DMS53 treated with DMSO at 0.1 percent for 48 hours (cell line): ENCODE measurements around the gene CFAP97.
"Not testable (repeated sequence)": the region's sequence is repeated elsewhere in the genome, so short reads cannot be mapped to it uniquely, and the experiment has no call there.

Source experiments
- DNase-seq: peaks from one replicate; lab custom pipeline; 2025; ENCODE audit not compliant: unreplicated experiment; lab: John Stamatoyannopoulos, UW

The CFAP97 gene

GRCh38 chr4:185201977-185202962, 1.5 kb downstream of the CFAP97 start:
- no peak for DNase-seq

- DNase-seq: not testable (repeated sequence)
These were observed 5.6 kb downstream of the CFAP97 start for GRCh38 chr4:185198189-185198588.

GRCh38 chr4:185196437-185196836, 7.4 kb downstream of the CFAP97 start:
- DNase-seq: no peak

DNA sequence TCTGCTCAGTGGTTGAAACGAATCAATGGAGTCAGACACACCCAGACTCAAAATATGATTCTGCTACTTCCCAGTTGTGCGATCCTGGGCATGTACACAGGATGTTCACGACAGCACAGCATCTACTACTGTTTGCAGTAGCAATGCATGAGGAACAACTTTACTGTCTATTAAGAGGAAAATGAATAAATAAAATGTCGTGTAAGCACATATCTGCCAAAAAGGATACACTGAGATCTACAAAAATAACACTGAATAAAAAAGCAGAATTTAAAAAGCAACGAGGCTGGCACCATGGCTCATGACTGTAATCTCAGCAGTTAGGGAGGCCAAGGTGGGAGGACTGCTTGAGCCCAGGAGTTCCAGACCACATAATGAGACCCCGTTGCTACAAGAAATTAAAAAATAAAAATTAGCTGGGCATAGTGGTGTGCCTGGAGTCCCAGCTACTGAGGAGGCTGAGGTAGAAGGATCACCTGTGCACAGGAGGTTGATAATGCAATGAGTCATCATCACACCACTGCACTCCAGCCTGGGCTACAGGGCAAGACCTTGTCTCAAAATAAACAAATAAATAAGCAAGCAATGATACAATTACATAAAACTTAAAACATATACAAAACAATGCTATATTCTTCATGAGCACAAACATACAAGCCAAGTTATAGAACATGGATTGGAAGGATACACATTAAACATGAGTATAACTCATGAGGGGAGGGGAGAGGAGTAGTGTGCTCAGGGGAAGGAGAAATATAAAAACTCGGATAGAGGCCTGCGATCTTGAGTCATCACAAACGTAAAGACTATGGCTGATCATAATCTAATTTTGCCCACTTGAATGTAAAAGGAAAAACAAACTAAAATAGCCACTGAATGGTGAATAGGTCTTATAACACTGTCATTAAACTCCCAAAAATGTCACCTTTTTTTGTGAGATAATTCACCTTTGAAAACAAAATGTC, 8.6 kb downstream of the CFAP97 start:
- DNase-seq: no peak

- DNase-seq: no peak
These were observed 11.7 kb downstream of the CFAP97 start for GRCh38 chr4:185192059-185192458.

DNA sequence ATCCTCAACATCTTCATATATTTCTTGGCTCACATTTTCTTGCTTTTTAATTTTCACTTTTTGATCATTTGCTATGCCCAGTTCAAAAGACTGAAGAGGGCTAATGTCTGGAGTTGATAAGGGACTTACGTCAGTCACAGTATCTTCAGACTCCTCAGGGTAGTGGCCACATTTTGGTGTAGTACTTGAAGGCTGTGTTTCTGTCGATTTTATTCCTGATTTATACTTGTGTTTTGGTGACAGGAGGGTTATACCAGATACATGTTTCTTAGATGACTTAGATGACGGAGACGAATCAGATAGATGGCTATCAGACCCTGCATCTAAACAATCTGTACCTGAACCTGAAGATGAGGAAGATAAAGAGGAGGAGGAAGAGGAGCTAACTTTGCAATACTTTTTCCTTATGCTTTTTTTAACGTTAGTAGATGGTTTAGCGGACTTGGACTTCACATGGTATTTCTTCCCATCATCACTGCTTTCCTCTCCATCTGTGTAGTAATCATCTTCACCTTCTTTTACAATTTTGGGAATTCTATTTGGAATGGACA, 13.4 kb downstream of the CFAP97 start:
- DNase-seq: no peak

GRCh38 chr4:185189606-185190305, 14.0 kb downstream of the CFAP97 start:
- no peak for DNase-seq

- no peak for DNase-seq
These were observed 17.0 kb downstream of the CFAP97 start for GRCh38 chr4:185186769-185187168.

- DNase-seq: peak; percentile 54
These were observed 20.0 kb downstream of the CFAP97 start for GRCh38 chr4:185183622-185184281.

GRCh38 chr4:185182239-185182638, 21.6 kb downstream of the CFAP97 start:
- no peak for DNase-seq

DNA sequence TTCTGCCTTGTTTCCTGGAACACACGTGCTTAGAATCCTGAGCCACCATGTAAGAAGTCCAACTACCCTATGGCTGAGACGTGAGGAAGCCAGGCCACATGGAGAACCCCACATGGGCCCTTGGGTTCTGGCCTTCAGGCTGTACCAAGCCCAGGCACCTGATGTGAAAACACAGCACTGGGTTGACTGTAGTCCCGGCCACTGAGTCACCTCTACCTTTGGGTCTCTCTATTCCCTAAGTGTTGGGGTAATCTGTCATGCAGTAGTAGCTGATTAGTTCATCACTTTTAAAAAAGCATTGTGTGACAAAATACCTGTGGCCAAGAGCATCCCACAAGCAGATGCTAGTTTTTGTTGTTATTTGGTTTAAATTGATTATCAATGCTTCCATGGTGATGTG, 24.3 kb downstream of the CFAP97 start:
- DNase-seq: no peak

DNA sequence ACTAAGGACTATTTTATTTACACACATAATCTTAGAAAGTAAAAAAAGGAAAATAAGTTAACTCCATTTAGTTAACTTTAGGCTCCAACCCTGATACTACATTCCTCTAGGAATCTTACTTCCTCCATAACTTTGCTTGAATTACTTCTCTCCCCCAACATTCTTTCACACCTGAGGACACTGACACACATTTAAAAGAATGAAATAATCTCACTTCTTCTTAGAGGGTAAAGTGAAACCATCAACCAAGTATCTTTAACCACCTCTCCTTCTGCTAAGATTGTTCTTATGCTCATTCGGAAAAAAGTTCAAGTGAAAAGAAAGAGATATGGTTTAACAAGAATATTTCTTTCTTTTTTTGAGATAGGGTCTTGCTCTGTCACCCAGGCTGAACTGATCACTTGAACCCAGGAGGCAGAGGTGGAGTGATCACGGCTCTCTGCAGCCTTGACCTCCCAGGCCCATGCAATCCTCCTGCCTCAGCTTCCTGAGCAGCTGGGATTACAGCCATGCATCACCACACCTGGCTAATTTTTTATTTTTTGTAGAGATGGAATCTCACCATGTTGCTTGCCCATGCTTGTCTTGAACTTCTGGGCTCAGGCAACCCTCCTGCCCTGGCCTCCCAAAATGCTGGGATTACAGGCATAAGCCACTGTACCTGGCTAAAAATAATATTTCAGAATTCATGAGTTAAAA, 32.3 kb downstream of the CFAP97 start:
- DNase-seq: no peak

DNA sequence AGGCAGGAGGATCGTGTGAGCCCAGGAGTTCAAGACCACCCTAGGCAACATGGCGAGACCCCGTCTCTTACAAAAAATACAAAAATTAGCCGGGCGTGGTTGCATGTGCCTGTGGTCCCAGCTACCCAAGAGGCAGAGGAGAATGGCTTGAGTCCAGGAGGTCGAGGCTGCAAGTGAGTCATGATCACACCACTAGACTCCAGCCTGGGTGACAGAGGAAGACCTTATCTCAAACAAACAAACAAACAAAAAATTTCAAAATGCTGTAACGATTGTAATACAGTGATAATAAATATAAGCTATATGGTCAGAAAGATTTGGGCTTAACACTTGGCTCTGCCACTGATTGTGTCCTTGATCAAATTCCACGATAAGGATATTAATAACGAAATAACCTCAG, 36.6 kb downstream of the CFAP97 start:
- no peak for DNase-seq

GRCh38 chr4:185165605-185166063, 38.2 kb downstream of the CFAP97 start:
- DNase-seq: no peak

- DNase-seq: no peak
These were observed 52.5 kb downstream of the CFAP97 start for GRCh38 chr4:185151296-185151695.

- DNase-seq: no peak
These were observed 54.4 kb downstream of the CFAP97 start for GRCh38 chr4:185149392-185149791.

DNA sequence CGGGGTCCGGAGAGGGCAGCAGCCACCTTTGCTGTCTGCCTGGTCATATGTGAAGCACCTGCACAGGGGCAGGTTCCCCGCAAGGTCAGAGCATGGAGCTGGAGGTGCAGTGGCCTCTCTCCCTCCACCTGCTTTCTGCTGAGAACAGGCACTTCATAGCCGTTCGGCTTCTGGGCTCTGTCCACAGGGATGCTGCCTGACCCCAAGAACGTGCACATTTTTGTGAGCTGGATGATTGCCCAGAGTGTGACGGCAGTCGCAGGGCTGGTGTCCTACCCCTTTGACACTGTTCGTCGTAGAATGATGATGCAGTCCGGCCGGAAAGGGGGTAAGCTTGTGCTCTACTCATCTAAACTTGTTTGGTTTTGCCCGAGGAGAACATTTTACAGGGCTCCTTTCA, 58.2 kb downstream of the CFAP97 start:
- DNase-seq: no peak

DNA sequence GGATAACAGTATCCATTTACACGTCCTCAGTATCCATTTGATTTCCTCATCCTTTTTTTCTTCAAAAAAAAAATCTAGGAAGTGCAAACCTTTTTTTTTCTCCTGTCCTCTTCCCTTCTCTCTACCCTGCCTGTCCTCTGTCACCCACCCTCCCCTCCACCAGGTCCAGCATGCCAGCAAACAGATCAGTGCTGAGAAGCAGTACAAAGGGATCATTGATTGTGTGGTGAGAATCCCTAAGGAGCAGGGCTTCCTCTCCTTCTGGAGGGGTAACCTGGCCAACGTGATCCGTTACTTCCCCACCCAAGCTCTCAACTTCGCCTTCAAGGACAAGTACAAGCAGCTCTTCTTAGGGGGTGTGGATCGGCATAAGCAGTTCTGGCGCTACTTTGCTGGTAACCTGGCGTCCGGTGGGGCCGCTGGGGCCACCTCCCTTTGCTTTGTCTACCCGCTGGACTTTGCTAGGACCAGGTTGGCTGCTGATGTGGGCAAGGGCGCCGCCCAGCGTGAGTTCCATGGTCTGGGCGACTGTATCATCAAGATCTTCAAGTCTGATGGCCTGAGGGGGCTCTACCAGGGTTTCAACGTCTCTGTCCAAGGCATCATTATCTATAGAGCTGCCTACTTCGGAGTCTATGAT, 59.1 kb downstream of the CFAP97 start:
- DNase-seq: no peak

GRCh38 chr4:185143601-185143969, 60.2 kb downstream of the CFAP97 start:
- DNase-seq: peak; percentile 16
